Activated T-cell treated with anti-CD3 and anti-CD28 coated beads, Interleukin-2, amount 50 U/mL, for 4 hours (primary cell): Measurements from ENCODE around the gene NECAB2. TPM values are rescaled to one million over a fixed set of nuclear protein-coding genes. Genes with fewer than 3 reads are reported as not detected.

Experiments used
- ATAC-seq, 2 donors: fragments of 200-7000 bp; cut with Tn5 transposase; one replicate each; pipeline ENCODE4 v1.10.0; 2021
- DNase-seq: peaks from one replicate; pipeline ENCODE4 v3.0.0-alpha.2; 2020
- H3K27me3 Mint-ChIP-seq: one replicate; pipeline ENCODE4 v1.8.0; 2021; ENCODE audit warnings: low read depth, mixed read lengths
- H3K36me3 Mint-ChIP-seq: one replicate; pipeline ENCODE4 v1.8.0; 2022; ENCODE audit warnings: mixed read lengths; ENCODE audit not compliant: insufficient read depth
- H3K4me1 Mint-ChIP-seq: one replicate; pipeline ENCODE4 v1.8.0; 2021; ENCODE audit warnings: low read depth, mixed read lengths
- H3K4me3 Mint-ChIP-seq: one replicate; pipeline ENCODE4 v1.8.0; 2021; ENCODE audit warnings: mild to moderate bottlenecking, moderate library complexity, mixed read lengths
- H3K9me3 Mint-ChIP-seq: one replicate; pipeline ENCODE4 v1.8.0; 2021; ENCODE audit warnings: mixed read lengths
- total RNA-seq, 3 donors: library from RNA; stranded (reverse); gene quantifications; one replicate each; pipeline ENCODE4 v1.2.1, GENCODE V29; 2021

NECAB2 gene
- total RNA-seq: not detected

GRCh38 chr16:83967838-83968305, at the start of gene NECAB2:
Gene NECAB2, plus strand, starts transcription at chr16:83968244. Its CDS starts 405 bp downstream, at chr16:83968649.
- Mint-ChIP-seq H3K4me1 (peaks cover 2% of the 10 kb centered on the region), H3K27me3 (peaks cover 24% of the 10 kb centered on the region), H3K36me3 (no peaks in the 10 kb centered on the region), H3K4me3 (no peak within 1 kb of the TSS), H3K9me3 (no peaks in the 10 kb centered on the region)
- DNase-seq (no peak), ATAC-seq (peak; percentile 18 to 31)

- no peaks in the 10 kb centered on the region for H3K9me3 Mint-ChIP-seq
- no peaks in the 10 kb centered on the region for H3K27me3 Mint-ChIP-seq
- no peaks in the 10 kb centered on the region for H3K4me1 Mint-ChIP-seq
- H3K4me3 Mint-ChIP-seq: no peak overlapping the region
- ATAC-seq (no peak), DNase-seq (no peak)
- peaks cover 30% of the 10 kb centered on the region for H3K36me3 Mint-ChIP-seq
Observed at GRCh38 chr16:83920894-83921491, 47.1 kb upstream of the NECAB2 start.

- DNase-seq (no peak), ATAC-seq (no peak)
- no peaks in the 10 kb centered on the region for H3K27me3 Mint-ChIP-seq
- no peaks in the 10 kb centered on the region for H3K9me3 Mint-ChIP-seq
- no peak overlapping the region for H3K4me3 Mint-ChIP-seq
- peaks cover 15% of the 10 kb centered on the region for H3K36me3 Mint-ChIP-seq
- H3K4me1 Mint-ChIP-seq: peaks cover 2% of the 10 kb centered on the region
Observed at GRCh38 chr16:83923581-83924365, 44.3 kb upstream of the NECAB2 start.

- ATAC-seq (no peak), DNase-seq (no peak)
- Mint-ChIP-seq H3K27me3 (no peaks in the 10 kb centered on the region), H3K4me3 (no peak overlapping the region), H3K9me3 (no peaks in the 10 kb centered on the region), H3K4me1 (peaks cover 2% of the 10 kb centered on the region), H3K36me3 (peaks cover 6% of the 10 kb centered on the region)
Observed at GRCh38 chr16:83924686-83925085, 43.4 kb upstream of the NECAB2 start.

- Mint-ChIP-seq H3K36me3 (peaks cover 3% of the 10 kb centered on the region), H3K4me3 (no peak overlapping the region), H3K27me3 (no peaks in the 10 kb centered on the region), H3K9me3 (no peaks in the 10 kb centered on the region), H3K4me1 (peaks cover 2% of the 10 kb centered on the region)
- ATAC-seq (no peak), DNase-seq (no peak)
Observed at GRCh38 chr16:83925095-83925905, 42.7 kb upstream of the NECAB2 start.

- Mint-ChIP-seq H3K4me1 (peaks cover 2% of the 10 kb centered on the region), H3K9me3 (no peaks in the 10 kb centered on the region), H3K27me3 (no peaks in the 10 kb centered on the region), H3K4me3 (no peak overlapping the region), H3K36me3 (no peaks in the 10 kb centered on the region)
- DNase-seq (no peak), ATAC-seq (no peak)
Observed at GRCh38 chr16:83925957-83926725, 41.9 kb upstream of the NECAB2 start.

- H3K4me1 Mint-ChIP-seq: peaks cover 2% of the 10 kb centered on the region
- ATAC-seq (peak; percentile 82 to 86), DNase-seq (peak; percentile 50)
- no peak overlapping the region for H3K4me3 Mint-ChIP-seq
- H3K36me3 Mint-ChIP-seq: no peaks in the 10 kb centered on the region
- H3K27me3 Mint-ChIP-seq: no peaks in the 10 kb centered on the region
- H3K9me3 Mint-ChIP-seq: no peaks in the 10 kb centered on the region
Observed at GRCh38 chr16:83926726-83927397, 41.2 kb upstream of the NECAB2 start.

GRCh38 chr16:83928341-83929055, 39.5 kb upstream of the NECAB2 start:
- ATAC-seq: no peak
- Mint-ChIP-seq H3K4me3 (no peak overlapping the region), H3K9me3 (no peaks in the 10 kb centered on the region), H3K4me1 (peaks cover 2% of the 10 kb centered on the region), H3K36me3 (no peaks in the 10 kb centered on the region), H3K27me3 (no peaks in the 10 kb centered on the region)
- DNase-seq: no peak

- H3K9me3 Mint-ChIP-seq: no peaks in the 10 kb centered on the region
- DNase-seq (no peak), ATAC-seq (no peak)
- peaks cover 2% of the 10 kb centered on the region for H3K4me1 Mint-ChIP-seq
- H3K27me3 Mint-ChIP-seq: no peaks in the 10 kb centered on the region
- no peaks in the 10 kb centered on the region for H3K36me3 Mint-ChIP-seq
- no peak overlapping the region for H3K4me3 Mint-ChIP-seq
Observed at GRCh38 chr16:83929811-83930555, 38.1 kb upstream of the NECAB2 start.

- Mint-ChIP-seq H3K4me1 (peaks cover 2% of the 10 kb centered on the region), H3K9me3 (no peaks in the 10 kb centered on the region), H3K4me3 (no peak overlapping the region), H3K36me3 (no peaks in the 10 kb centered on the region), H3K27me3 (no peaks in the 10 kb centered on the region)
- ATAC-seq (no peak), DNase-seq (no peak)
Observed at GRCh38 chr16:83930730-83931500, 37.1 kb upstream of the NECAB2 start.

GRCh38 chr16:83931556-83931955, 36.5 kb upstream of the NECAB2 start:
- Mint-ChIP-seq H3K4me3 (no peak overlapping the region), H3K36me3 (no peaks in the 10 kb centered on the region), H3K9me3 (no peaks in the 10 kb centered on the region), H3K27me3 (no peaks in the 10 kb centered on the region), H3K4me1 (peaks cover 1% of the 10 kb centered on the region)
- ATAC-seq (no peak), DNase-seq (no peak)

GRCh38 chr16:83932304-83932703, 35.7 kb upstream of the NECAB2 start:
- DNase-seq (no peak), ATAC-seq (no peak)
- Mint-ChIP-seq H3K27me3 (no peaks in the 10 kb centered on the region), H3K4me1 (no peaks in the 10 kb centered on the region), H3K36me3 (no peaks in the 10 kb centered on the region), H3K9me3 (no peaks in the 10 kb centered on the region), H3K4me3 (no peak overlapping the region)
